ENCODE data around the gene TEAD1.

- TF ChIP-seq, protein P1, sequence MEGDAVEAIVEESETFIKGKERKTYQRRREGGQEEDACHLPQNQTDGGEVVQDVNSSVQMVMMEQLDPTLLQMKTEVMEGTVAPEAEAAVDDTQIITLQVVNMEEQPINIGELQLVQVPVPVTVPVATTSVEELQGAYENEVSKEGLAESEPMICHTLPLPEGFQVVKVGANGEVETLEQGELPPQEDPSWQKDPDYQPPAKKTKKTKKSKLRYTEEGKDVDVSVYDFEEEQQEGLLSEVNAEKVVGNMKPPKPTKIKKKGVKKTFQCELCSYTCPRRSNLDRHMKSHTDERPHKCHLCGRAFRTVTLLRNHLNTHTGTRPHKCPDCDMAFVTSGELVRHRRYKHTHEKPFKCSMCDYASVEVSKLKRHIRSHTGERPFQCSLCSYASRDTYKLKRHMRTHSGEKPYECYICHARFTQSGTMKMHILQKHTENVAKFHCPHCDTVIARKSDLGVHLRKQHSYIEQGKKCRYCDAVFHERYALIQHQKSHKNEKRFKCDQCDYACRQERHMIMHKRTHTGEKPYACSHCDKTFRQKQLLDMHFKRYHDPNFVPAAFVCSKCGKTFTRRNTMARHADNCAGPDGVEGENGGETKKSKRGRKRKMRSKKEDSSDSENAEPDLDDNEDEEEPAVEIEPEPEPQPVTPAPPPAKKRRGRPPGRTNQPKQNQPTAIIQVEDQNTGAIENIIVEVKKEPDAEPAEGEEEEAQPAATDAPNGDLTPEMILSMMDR (IDR thresholded peaks at IDR 0.05; ENCODE audit: low read length) = no peak
- no peak for TF ChIP-seq EZH2 (optimal IDR thresholded peaks at IDR 0.05; ENCODE audit: low read depth, low read length)
These were observed 74.3 kb downstream of the TEAD1 start for GRCh38 chr11:12748561-12748960.
